HG03378 (cell line): Measurements from ENCODE around the gene LPIN2.

Source experiments
- ATAC-seq: cut with Tn5 transposase; IDR thresholded peaks from one replicate; pipeline ENCODE4 v1.9.1; 2021; ENCODE audit warnings: mild to moderate bottlenecking, moderate library complexity; ENCODE audit not compliant: unreplicated experiment

The LPIN2 gene

GRCh38 chr18:2964361-2965010 lies 48.5 kb downstream of the LPIN2 start:
- no peak for ATAC-seq
